ENCODE results near the gene SGTA.

Gene SGTA

GRCh38 chr19:2815923-2816322, 32.9 kb upstream of the SGTA start:
- no peaks in the 10 kb centered on the region for H4K20me1 ChIP-seq (ENCODE audit: insufficient read depth, low read length)
- H3K4me1 ChIP-seq (ENCODE audit: low read length): no peaks in the 10 kb centered on the region
- no peak overlapping the region for H2AFZ ChIP-seq (ENCODE audit: low read length)
- H3K9me3 ChIP-seq (replicated peaks; ENCODE audit: insufficient read depth, low read length): no peaks in the 10 kb centered on the region
- no peak for DNase-seq
- H3K4me3 ChIP-seq (ENCODE audit: low read length): no peak overlapping the region
- H3K4me2 ChIP-seq (ENCODE audit: low read depth, low read length): no peak overlapping the region
- 0 out of 2 replicates have a peak, but pooled peaks cover 4% of the 10 kb centered on the region for H3K79me2 ChIP-seq (ENCODE audit: low read length)
- TF ChIP-seq EZH2 (optimal IDR thresholded peaks at IDR 0.05; ENCODE audit: low read depth, low read length) (no peak), CTCF (IDR thresholded peaks at IDR 0.05; ENCODE audit: low read length) (no peak), EZH2phosphoT487 (IDR thresholded peaks at IDR 0.05; ENCODE audit: low read length) (no peak)
- H3K27ac ChIP-seq (ENCODE audit: low read length): no peak overlapping the region
- H3K27me3 ChIP-seq (replicated peaks; ENCODE audit: insufficient read depth, low read length): no peaks in the 10 kb centered on the region
- H3K9ac ChIP-seq (ENCODE audit: low read length): no peak overlapping the region
- no peaks in the 10 kb centered on the region for H3F3A ChIP-seq (ENCODE audit: insufficient read depth, low read length)
- H3K9me2 ChIP-seq (replicated peaks; ENCODE audit: insufficient read depth, low read length): no peaks in the 10 kb centered on the region
- no peaks in the 10 kb centered on the region for H3K36me3 ChIP-seq (replicated peaks; ENCODE audit: insufficient read depth, low read length)

- H3K4me3 ChIP-seq (ENCODE audit: low read length): no peak overlapping the region
- TF ChIP-seq CTCF (IDR thresholded peaks at IDR 0.05; ENCODE audit: low read length) (no peak), EZH2 (optimal IDR thresholded peaks at IDR 0.05; ENCODE audit: low read depth, low read length) (no peak), EZH2phosphoT487 (IDR thresholded peaks at IDR 0.05; ENCODE audit: low read length) (no peak)
- DNase-seq: no peak
These were observed 32.1 kb upstream of the SGTA start for GRCh38 chr19:2815191-2815614.

GRCh38 chr19:2814426-2814825, 31.4 kb upstream of the SGTA start:
- Histone ChIP-seq H3K27me3 (replicated peaks; ENCODE audit: insufficient read depth, low read length) (no peaks in the 10 kb centered on the region), H3K27ac (ENCODE audit: low read length) (no peak overlapping the region), H3K4me2 (ENCODE audit: low read depth, low read length) (no peak overlapping the region), H3K9ac (ENCODE audit: low read length) (no peak overlapping the region), H2AFZ (ENCODE audit: low read length) (no peak overlapping the region), H3K9me2 (replicated peaks; ENCODE audit: insufficient read depth, low read length) (no peaks in the 10 kb centered on the region), H3K4me3 (ENCODE audit: low read length) (no peak overlapping the region), H3F3A (ENCODE audit: insufficient read depth, low read length) (no peaks in the 10 kb centered on the region), H4K20me1 (ENCODE audit: insufficient read depth, low read length) (no peaks in the 10 kb centered on the region), H3K4me1 (ENCODE audit: low read length) (no peaks in the 10 kb centered on the region), H3K9me3 (replicated peaks; ENCODE audit: insufficient read depth, low read length) (no peaks in the 10 kb centered on the region), H3K79me2 (ENCODE audit: low read length) (no peaks in the 10 kb centered on the region), H3K36me3 (replicated peaks; ENCODE audit: insufficient read depth, low read length) (no peaks in the 10 kb centered on the region)
- DNase-seq: no peak
- no peak for TF ChIP-seq CTCF (IDR thresholded peaks at IDR 0.05; ENCODE audit: low read length)
- no peak for TF ChIP-seq EZH2phosphoT487 (IDR thresholded peaks at IDR 0.05; ENCODE audit: low read length)
- no peak for TF ChIP-seq EZH2 (optimal IDR thresholded peaks at IDR 0.05; ENCODE audit: low read depth, low read length)

More at GRCh38 chr19:2815191-2815614, 32.1 kb upstream of the SGTA start:
- Histone ChIP-seq H3K9me3 (replicated peaks; ENCODE audit: insufficient read depth, low read length) (no peaks in the 10 kb centered on the region), H3F3A (ENCODE audit: insufficient read depth, low read length) (no peaks in the 10 kb centered on the region), H4K20me1 (ENCODE audit: insufficient read depth, low read length) (no peaks in the 10 kb centered on the region), H3K9me2 (replicated peaks; ENCODE audit: insufficient read depth, low read length) (no peaks in the 10 kb centered on the region), H3K4me2 (ENCODE audit: low read depth, low read length) (no peak overlapping the region), H3K79me2 (ENCODE audit: low read length) (0 out of 2 replicates have a peak, but pooled peaks cover 2% of the 10 kb centered on the region), H3K9ac (ENCODE audit: low read length) (no peak overlapping the region), H3K36me3 (replicated peaks; ENCODE audit: insufficient read depth, low read length) (no peaks in the 10 kb centered on the region), H3K4me1 (ENCODE audit: low read length) (no peaks in the 10 kb centered on the region), H3K27me3 (replicated peaks; ENCODE audit: insufficient read depth, low read length) (no peaks in the 10 kb centered on the region), H2AFZ (ENCODE audit: low read length) (no peak overlapping the region), H3K27ac (ENCODE audit: low read length) (no peak overlapping the region)
